HepG2 (cell line): ENCODE data around the gene SAXO2. TPM values are rescaled to one million over a fixed set of nuclear protein-coding genes. Genes with fewer than 3 reads are reported as not detected.
"Not testable (repeated sequence)": the region's sequence is repeated elsewhere in the genome, so short reads cannot be mapped to it uniquely, and the experiment has no call there.

ENCODE experiments used
- ATAC-seq: fragments of 200-7000 bp; cut with Tn5 transposase; 3 replicates; pipeline ENCODE4 v1.9.1; 2020; ENCODE audit warnings: mild to moderate bottlenecking, moderate library complexity
- BruUV-seq: library from RNA; stranded (reverse); fragments of 400-500 nt; replicated peaks from 2 replicates; lab custom pipeline; 2021; lab: Mats Ljungman, UMichigan
- CTCF ChIA-PET: fragments of 300-600 bp; formaldehyde crosslinking; extraction: SDS; loops from one replicate; lab custom pipeline; 2021; ENCODE audit warnings: low total read pairs, inconsistent platforms, low intra/inter-chr PET ratio; lab: Yijun Ruan, JAX
- POLR2A ChIA-PET: fragments of 350-600 bp; sonication (Branson Sonifier 250); formaldehyde crosslinking; loops from one replicate; lab custom pipeline; 2020; ENCODE audit warnings: antibody characterized with exemption, inconsistent platforms; lab: Yijun Ruan, JAX
- DNase-seq: peaks from one replicate; pipeline ENCODE4 v3.0.0-alpha.2; 2015; ENCODE audit warnings: low spot score
- FAIRE-seq: peaks from 3 replicates; lab custom pipeline; 2011; peaks lifted over from hg19 to GRCh38; lab: Jason Lieb, UNC
- H2AFZ ChIP-seq: one replicate; pipeline ENCODE4 v1.6.1; 2011; ENCODE audit warnings: low read length, inconsistent platforms
- H3K27ac ChIP-seq: fragments of 300-600 bp; 3 replicates; pipeline ENCODE4 v1.8.0; 2011; ENCODE audit warnings: mixed run types, mild to moderate bottlenecking, mixed read lengths, low read length, inconsistent platforms; ENCODE audit not compliant: insufficient read depth; ENCODE audit errors: extremely low read length
- H3K27me3 ChIP-seq, 2 experiments: fragments of 200-600 bp in 1 of 2; 2 replicates in 1 of 2; 3 replicates in 1 of 2; pipeline versions ENCODE4 v1.6.0 to v1.8.0; 2011; ENCODE audit warnings: low read length in 2 of 2, mild to moderate bottlenecking in 2 of 2, moderate library complexity in 2 of 2, inconsistent platforms in 1 of 2; ENCODE audit not compliant: insufficient read depth in 2 of 2, control insufficient read depth in 1 of 2
- H3K36me3 ChIP-seq, 2 experiments: fragments of 200-600 bp in 1 of 2; replicated peaks in 1 of 2; 2 replicates in 1 of 2; 3 replicates in 1 of 2; pipeline versions ENCODE4 v1.5.1 to v1.8.0; 2011; ENCODE audit warnings: low read length in 2 of 2, inconsistent platforms in 1 of 2; ENCODE audit not compliant: insufficient read depth in 2 of 2, control insufficient read depth in 1 of 2
- H3K4me1 ChIP-seq: 2 replicates; pipeline ENCODE4 v1.5.1; 2012; ENCODE audit warnings: low read length, inconsistent platforms; ENCODE audit not compliant: insufficient read depth
- H3K4me2 ChIP-seq: 2 replicates; pipeline ENCODE4 v1.6.0; 2011; ENCODE audit warnings: low read depth, low read length, inconsistent platforms
- H3K4me3 ChIP-seq, 3 experiments: fragments of 200-600 bp in 1 of 3; sonication (generic), shearing (Covaris generic) in 1 of 3; replicated peaks in 1 of 3; 2 replicates each; pipeline ENCODE4 v1.5.1; 2011 to 2016; ENCODE audit warnings: low read length in 3 of 3, inconsistent platforms in 2 of 3, low read depth in 2 of 3, mild to moderate bottlenecking in 2 of 3, control low read depth in 1 of 3, mixed read lengths in 1 of 3; ENCODE audit not compliant: insufficient read depth in 1 of 3
- H3K79me2 ChIP-seq: one replicate; pipeline ENCODE4 v1.6.1; 2011; ENCODE audit warnings: low read length, inconsistent platforms; ENCODE audit not compliant: insufficient read depth
- H3K9ac ChIP-seq: 2 replicates; pipeline ENCODE4 v1.6.0; 2011; ENCODE audit warnings: mild to moderate bottlenecking, low read depth, low read length, inconsistent platforms; ENCODE audit not compliant: insufficient read depth
- H3K9me3 ChIP-seq: 2 replicates; pipeline ENCODE4 v1.5.1; 2012; ENCODE audit warnings: mild to moderate bottlenecking, low read length
- H4K20me1 ChIP-seq: 2 replicates; pipeline ENCODE4 v1.6.0; 2011; ENCODE audit warnings: inconsistent platforms, mild to moderate bottlenecking, low read length, moderate library complexity; ENCODE audit not compliant: insufficient read depth
- AKAP8 ChIP-seq: sonication (generic); formaldehyde crosslinking; IDR thresholded peaks from 2 replicates; pipeline ENCODE4 v1.5.1; 2020; ENCODE audit warnings: mild to moderate bottlenecking, missing genetic modification reagents
- ARID3A ChIP-seq: IDR thresholded peaks from 2 replicates; pipeline ENCODE4 v1.6.1; 2012; ENCODE audit warnings: low read depth, low read length, improper control_type of control experiment
- HBP1 ChIP-seq: IDR thresholded peaks from 2 replicates; pipeline ENCODE4 v1.6.1; 2016; ENCODE audit warnings: low read depth, control low read depth
- HES4 ChIP-seq: sonication (generic); formaldehyde crosslinking; IDR thresholded peaks from 2 replicates; pipeline ENCODE4 v1.9.0; 2021; ENCODE audit warnings: mild to moderate bottlenecking, missing genetic modification reagents, borderline replicate concordance
- HNF4G ChIP-seq, 2 experiments: sonication (generic) in 1 of 2; formaldehyde crosslinking in 1 of 2; IDR thresholded peaks; 2 replicates each; pipeline versions ENCODE4 v1.4.0 to v1.6.1; 2011 to 2020; ENCODE audit warnings: borderline replicate concordance in 2 of 2, low read depth in 2 of 2, mild to moderate bottlenecking in 2 of 2, low read length in 1 of 2, missing genetic modification reagents in 1 of 2, moderate library complexity in 1 of 2
- HNRNPH1 ChIP-seq: fragments of 200-400 bp; formaldehyde crosslinking; optimal IDR thresholded peaks from 2 replicates; pipeline ENCODE3; 2017; ENCODE audit warnings: mild to moderate bottlenecking, low read depth, low read length
- LCORL ChIP-seq, 2 experiments: fragments of 450-650 bp in 1 of 2; sonication (generic) in 1 of 2; formaldehyde crosslinking in 1 of 2; IDR thresholded peaks; 2 replicates each; pipeline versions ENCODE4 v1.5.0 to v1.6.1; 2017 to 2020; ENCODE audit warnings: antibody characterized with exemption in 1 of 2, missing genetic modification reagents in 1 of 2
- POLR2A ChIP-seq, 2 experiments: IDR thresholded peaks; 2 replicates each; pipeline ENCODE4 v1.6.1; 2011; ENCODE audit warnings: low read depth in 2 of 2, low read length in 2 of 2, mild to moderate bottlenecking in 1 of 2, moderate library complexity in 1 of 2; ENCODE audit not compliant: insufficient read depth in 1 of 2
- RAD51 ChIP-seq: fragments of 450-650 bp; IDR thresholded peaks from 2 replicates; pipeline ENCODE4 v1.6.1; 2016; ENCODE audit warnings: borderline replicate concordance
- RNF2 ChIP-seq: fragments of 450-650 bp; conservative IDR thresholded peaks from 2 replicates; pipeline ENCODE4 v1.6.1; 2016; ENCODE audit warnings: low read depth
- TARDBP ChIP-seq: sonication (generic); formaldehyde crosslinking; IDR thresholded peaks from 2 replicates; pipeline ENCODE4 v1.8.0; 2022; ENCODE audit warnings: mild to moderate bottlenecking, missing genetic modification reagents
- ZBTB26 ChIP-seq: IDR thresholded peaks from 2 replicates; pipeline ENCODE4 v1.6.1; 2016; ENCODE audit warnings: missing compliant biosample characterization, missing genetic modification reagents, borderline replicate concordance
- ZKSCAN1 ChIP-seq: fragments of 150-350 bp; IDR thresholded peaks from 2 replicates; pipeline ENCODE4 v1.6.1; 2014; ENCODE audit warnings: low read length
- ZNF740 ChIP-seq: sonication (generic); formaldehyde crosslinking; IDR thresholded peaks from 2 replicates; pipeline ENCODE4 v1.4.0; 2020; ENCODE audit warnings: missing genetic modification reagents
- WGBS: methylation state at CpG from one replicate; pipeline ENCODE4 v1.1.6; 2017; ENCODE audit warnings: low lambda C conversion rate; 5-methylcytosine and 5-hydroxymethylcytosine counted together
- in situ Hi-C: cut with HindIII; loops from 2 replicates; pipeline ENCODE4 v1.10.0; 2017; ENCODE audit warnings: low pct_unique_long_range_greater_than_20kb; ENCODE audit not compliant: extremely low pct_ligation_motif_present
- intact Hi-C: fragments of 100-400 bp; cut with micrococcal nuclease; formaldehyde crosslinking; loops from one replicate; pipeline ENCODE4 v1.10.0; 2022; ENCODE audit not compliant: unreplicated experiment
- polyA plus RNA-seq, 8 experiments: library from polyadenylated mRNA; depleted of rRNA in 3 of 8; stranded (reverse) in 7 of 8; unstranded in 1 of 8; fragments of >200 nt; fragmentation: Illumina TruSeq in 4 of 8; extraction: Trizol in 4 of 8; gene quantifications; 2 replicates each; pipeline versions ENCODE4 v1.2.1 to v1.2.3, GENCODE V29; 2011 to 2016; ENCODE audit warnings: low read depth in 4 of 8, missing spikeins in 1 of 8, mixed read lengths in 1 of 8; ENCODE audit not compliant: insufficient read depth in 1 of 8
- total RNA-seq, 5 experiments: library from RNA; depleted of rRNA; stranded (reverse); fragments of >200 nt; fragmentation: Illumina TruSeq; extraction: Trizol; gene quantifications; 2 replicates each; pipeline ENCODE4 v1.2.3, GENCODE V29; 2016; ENCODE audit warnings: low read depth in 1 of 5

Gene SAXO2
- total and polyA plus RNA-seq, 2 of the 13 experiments (the other 11 are each of a cell fraction or from before 2014, with no cell fraction given) = 0.01 to 1.5 TPM

GRCh38 chr15:82261566-82262421 lies 824 bp upstream of the SAXO2 start (continued):
- TF ChIP-seq ZBTB26 (CRISPR knock-in tag) = 0 out of 2 replicates have a peak, but pooled peaks have one; percentile 0
- not testable (repeated sequence) for TF ChIP-seq LCORL (IDR thresholded peaks at IDR 0.05)
- peak; percentile 11; the same call in 1 of the 2 replicates for TF ChIP-seq LCORL (CRISPR knock-in tag; IDR thresholded peaks at IDR 0.05)
- TF ChIP-seq POLR2A (IDR thresholded peaks at IDR 0.05; ENCODE audit: insufficient read depth in 1 of 2, low read depth in 2 of 2, low read length in 2 of 2) = 0 out of 4 replicates have a peak, but pooled peaks of 1 of the 2 experiments have one; percentile 13
- TF ChIP-seq HES4 = peak; percentile 71; the same call in 1 of the 2 replicates
- TF ChIP-seq RAD51 = peak; percentile 42; the same call in 1 of the 2 replicates

GRCh38 chr15:82263350-82263749 lies 732 bp downstream of the SAXO2 start:
- Histone ChIP-seq H3K4me1 (peaks cover 30% of the 10 kb centered on the region), H2AFZ (no peak overlapping the region), H3K36me3 (no peaks in the 10 kb centered on the region), H3K27me3 (peaks cover 0 to 1% of the 10 kb centered on the region in 2 experiments; a peak in 2 of 5 replicates), H3K27ac (peak overlapping the region; percentile 66), H3K4me3 (peak overlapping the region in 2 of 3 experiments; percentile 72 to 82; a peak in 3 of 6 replicates), H4K20me1 (no peaks in the 10 kb centered on the region), H3K79me2 (no peaks in the 10 kb centered on the region), H3K4me2 (peak overlapping the region; percentile 87), H3K9me3 (no peaks in the 10 kb centered on the region), H3K9ac (peak overlapping the region; percentile 71; the same call in 1 of the 2 replicates)
- WGBS = 0% methylated on average over 3 of the region's 3 CpGs
- FAIRE-seq (peak; percentile 77), ATAC-seq (peak; percentile 88), DNase-seq (peak; percentile 92)
- in situ Hi-C loops (no loop called here), intact Hi-C loops (no loop called here)
- BruUV-seq = no TSS peak
- ChIA-PET CTCF (no interaction called here), POLR2A (no interaction called here)
- TF ChIP-seq HNF4G (IDR thresholded peaks at IDR 0.05; ENCODE audit: borderline replicate concordance, low read depth, low read length) = no peak
- no peak for TF ChIP-seq HNF4G (CRISPR knock-in tag; IDR thresholded peaks at IDR 0.05; ENCODE audit: borderline replicate concordance, low read depth)
- TF ChIP-seq ZKSCAN1 = no peak
- peak; percentile 97 for TF ChIP-seq ARID3A
- no peak for TF ChIP-seq RNF2
- TF ChIP-seq TARDBP = peak; percentile 67; the same call in 1 of the 2 replicates
- no peak for TF ChIP-seq HNRNPH1
- peak; percentile 68; the same call in 1 of the 2 replicates for TF ChIP-seq HBP1 (CRISPR knock-in tag)
- TF ChIP-seq ZBTB26 (CRISPR knock-in tag) = no peak; the same call in 1 of the 2 replicates
- TF ChIP-seq ZNF740 (CRISPR knock-in tag) = no peak
- no peak for TF ChIP-seq AKAP8 (CRISPR knock-in tag)
